ENCODE results near the gene BFSP2.

GRCh38 chr3:133475245-133476010 is 75.6 kb downstream of the BFSP2 start:
- TF ChIP-seq, protein P1, sequence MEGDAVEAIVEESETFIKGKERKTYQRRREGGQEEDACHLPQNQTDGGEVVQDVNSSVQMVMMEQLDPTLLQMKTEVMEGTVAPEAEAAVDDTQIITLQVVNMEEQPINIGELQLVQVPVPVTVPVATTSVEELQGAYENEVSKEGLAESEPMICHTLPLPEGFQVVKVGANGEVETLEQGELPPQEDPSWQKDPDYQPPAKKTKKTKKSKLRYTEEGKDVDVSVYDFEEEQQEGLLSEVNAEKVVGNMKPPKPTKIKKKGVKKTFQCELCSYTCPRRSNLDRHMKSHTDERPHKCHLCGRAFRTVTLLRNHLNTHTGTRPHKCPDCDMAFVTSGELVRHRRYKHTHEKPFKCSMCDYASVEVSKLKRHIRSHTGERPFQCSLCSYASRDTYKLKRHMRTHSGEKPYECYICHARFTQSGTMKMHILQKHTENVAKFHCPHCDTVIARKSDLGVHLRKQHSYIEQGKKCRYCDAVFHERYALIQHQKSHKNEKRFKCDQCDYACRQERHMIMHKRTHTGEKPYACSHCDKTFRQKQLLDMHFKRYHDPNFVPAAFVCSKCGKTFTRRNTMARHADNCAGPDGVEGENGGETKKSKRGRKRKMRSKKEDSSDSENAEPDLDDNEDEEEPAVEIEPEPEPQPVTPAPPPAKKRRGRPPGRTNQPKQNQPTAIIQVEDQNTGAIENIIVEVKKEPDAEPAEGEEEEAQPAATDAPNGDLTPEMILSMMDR (IDR thresholded peaks at IDR 0.05), result no peak
- TF ChIP-seq POLR2A (IDR thresholded peaks at IDR 0.05), result no peak
